Heart right ventricle (tissue), 16 donors: ENCODE data around the gene AUTS2. TPM values are rescaled to one million over a fixed set of nuclear protein-coding genes. Genes with fewer than 3 reads are reported as not detected.

Experiments
- ATAC-seq, 8 donors: fragments of 200-7000 bp; cut with Tn5 transposase; one replicate each; pipeline ENCODE4 v1.9.1; 2020; ENCODE audit warnings: mild to moderate bottlenecking in 8 of 8, moderate library complexity in 8 of 8, moderate number of reproducible peaks in 1 of 8
- DNase-seq, 2 donors: peaks; one replicate each; pipeline ENCODE4 v3.0.0-alpha.2; 2020
- H3K27ac ChIP-seq, 10 donors: fragments of 200-600 bp; sonication (generic) in 2 of 10; one replicate each; pipeline versions ENCODE4 v1.5.0 to v1.8.0; 2020 to 2022; ENCODE audit warnings: mild to moderate bottlenecking in 3 of 10
- H3K27me3 ChIP-seq, 7 donors: fragments of 200-600 bp; one replicate each; pipeline ENCODE4 v1.8.0; 2021 to 2022; ENCODE audit warnings: mild to moderate bottlenecking in 2 of 7
- H3K36me3 ChIP-seq, 9 donors: fragments of 200-600 bp; sonication (generic) in 1 of 9; one replicate each; pipeline versions ENCODE4 v1.5.0 to v1.8.0; 2020 to 2022; ENCODE audit warnings: mild to moderate bottlenecking in 2 of 9
- H3K4me1 ChIP-seq, 9 donors: fragments of 200-600 bp; sonication (generic) in 1 of 9; one replicate each; pipeline versions ENCODE4 v1.5.0 to v1.8.0; 2020 to 2022; ENCODE audit warnings: mild to moderate bottlenecking in 4 of 9
- H3K4me3 ChIP-seq, 10 donors: fragments of 200-600 bp; sonication (generic) in 2 of 10; one replicate each; pipeline versions ENCODE4 v1.5.0 to v1.8.0; 2020 to 2022; ENCODE audit warnings: mild to moderate bottlenecking in 7 of 10, moderate library complexity in 2 of 10
- H3K9me3 ChIP-seq, 11 donors: fragments of 200-600 bp in 10 of 11; sonication (generic) in 2 of 11; one replicate each; pipeline versions ENCODE4 v1.5.0 to v1.8.0; 2013 to 2022; ENCODE audit warnings: mild to moderate bottlenecking in 2 of 11, control low read depth in 1 of 11, moderate library complexity in 1 of 11
- CTCF ChIP-seq, 9 donors: fragments of 200-600 bp; sonication (generic) in 2 of 9; IDR thresholded peaks; one replicate each; pipeline versions ENCODE4 v1.5.0 to v1.8.0; 2021 to 2022; ENCODE audit warnings: antibody characterized with exemption in 9 of 9, mild to moderate bottlenecking in 5 of 9, moderate library complexity in 1 of 9
- WGBS, 2 donors: extraction: QIAGEN DNeasy Blood & Tissue Kit; methylation state at CpG; one replicate each; pipeline ENCODE4 v1.1.7; 2013; ENCODE audit warnings: inconsistent platforms in 1 of 2; 5-methylcytosine and 5-hydroxymethylcytosine counted together
- intact Hi-C, 10 donors: fragments of 100-400 bp; cut with DNase I; formaldehyde crosslinking; loops; one replicate each; pipeline versions ENCODE4 v1.11.1 to v1.14.2; 2022
- polyA plus RNA-seq, 2 donors: library from polyadenylated mRNA; stranded (reverse); fragments of 200-250 nt; gene quantifications; one replicate each; pipeline ENCODE4 v1.2.3, GENCODE V29; 2013
- total RNA-seq, 10 donors: library from RNA; stranded (reverse); fragmentation: NEBNext Ultra II Directional in 3 of 10; extraction: Animal tissue kit (Norgen Biotek cat#: 25700) in 3 of 10; gene quantifications; one replicate each; pipeline versions ENCODE4 v1.2.1 to v1.2.4, GENCODE V29; 2021 to 2023
- donor health status: Arrhythmogenic right ventricular cardiomyopathy.
- donor health status: ischemic (EF 13 %, LVEDD 7.1; RV severe dilation, severe dysfunction).
- donor health status: healthy with polysubstance abuse.
- donor health status: DM: no; HTN: yes; CAD: no.
- donor health status: DM: no; HTN: no; CAD: no.
- donor health status: ischemic (EF 25% LVEDD 6.9; RV normal size, moderate dysfunction).
- donor health status: ischemic (EF 25% LVEDD 5.7; RV mildly dilated, moderate dysfunction).
- donor health status: healthy.
- donor health status: DM: yes; HTN: yes; CAD: no.
- donor health status: Ischemic cardiomyopathy.
- donor health status: ischemic (EF 35%, LVEDD 5.7; RV mildly dilated, moderate dysfunction).
- donor health status: nonischemic (EF 11% LVEDD 7.7; RV severe dilation, severe dysfunction).
- donor health status: DM: yes; HTN: yes; CAD: no.
- donor health status: PGD.
- donor health status: ischemic (EF 29% LVEDD 5.4; RV normal size, mild dysfunction).
- donor health status: nonischemic (EF 23%, LVEDD 6.1; RV moderate dilation, normal function).

Gene AUTS2
- total and polyA plus RNA-seq, 12 donors, result 1.6 to 11.2 (median 7.3) TPM

GRCh38 chr7:69949122-69949521 lies 350.8 kb downstream of the AUTS2 start:
- intact Hi-C loops, result no loop called here
- TF ChIP-seq CTCF (IDR thresholded peaks at IDR 0.05), result no peak
- Histone ChIP-seq H3K27ac (peak overlapping the region in 2 of 10 donors; percentile 23 to 24), H3K27me3 (no peaks in the 10 kb centered on the region), H3K4me1 (peaks cover 3 to 26% (median 17%) of the 10 kb centered on the region in 9 donors), H3K9me3 (no peaks in the 10 kb centered on the region), H3K4me3 (no peak overlapping the region), H3K36me3 (no peaks in the 10 kb centered on the region)
- ATAC-seq, result peak in 6 of 8 donors; percentile 27 to 72 (median 42)
- WGBS, 2 donors, result 52 to 68% methylated on average over 2 of the region's 2 CpGs
- no peak for DNase-seq

DNA sequence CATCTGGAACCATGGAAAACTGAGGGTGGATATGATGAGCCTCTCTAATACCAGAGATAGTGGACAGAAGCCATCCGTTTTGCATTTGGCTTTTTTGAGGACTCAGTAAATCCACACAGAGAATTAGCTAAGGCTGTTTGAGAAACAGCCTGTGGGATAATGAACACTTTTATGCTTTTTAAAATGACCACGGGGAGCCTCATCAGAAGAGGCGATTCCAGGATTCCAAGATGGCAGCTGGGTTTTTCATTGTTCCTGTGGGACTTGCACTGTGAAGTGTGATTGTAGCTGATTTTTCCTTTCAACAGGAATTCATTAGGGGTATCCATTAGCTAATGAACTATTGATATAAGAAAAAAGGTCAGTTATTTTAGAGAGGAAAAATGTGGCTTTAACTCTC lies 353.2 kb downstream of the AUTS2 start:
- H3K4me3 ChIP-seq, result no peak overlapping the region
- H3K36me3 ChIP-seq, result no peaks in the 10 kb centered on the region
- no peak overlapping the region for H3K27ac ChIP-seq
- no peaks in the 10 kb centered on the region for H3K27me3 ChIP-seq
- H3K9me3 ChIP-seq, result no peaks in the 10 kb centered on the region
- peaks cover 3 to 36% (median 22%) of the 10 kb centered on the region in 9 donors for H3K4me1 ChIP-seq
- DNase-seq (no peak), ATAC-seq (no peak)
- TF ChIP-seq CTCF (IDR thresholded peaks at IDR 0.05), result no peak
- WGBS, 2 donors, result 89 to 94% methylated on average over 3 of the region's 3 CpGs
- intact Hi-C loops, result loop anchor here in 1 of 10 donors (10.0 kb wide), 1 partner anchor 63 kb away; no protein-coding TSS in a partner anchor

DNA sequence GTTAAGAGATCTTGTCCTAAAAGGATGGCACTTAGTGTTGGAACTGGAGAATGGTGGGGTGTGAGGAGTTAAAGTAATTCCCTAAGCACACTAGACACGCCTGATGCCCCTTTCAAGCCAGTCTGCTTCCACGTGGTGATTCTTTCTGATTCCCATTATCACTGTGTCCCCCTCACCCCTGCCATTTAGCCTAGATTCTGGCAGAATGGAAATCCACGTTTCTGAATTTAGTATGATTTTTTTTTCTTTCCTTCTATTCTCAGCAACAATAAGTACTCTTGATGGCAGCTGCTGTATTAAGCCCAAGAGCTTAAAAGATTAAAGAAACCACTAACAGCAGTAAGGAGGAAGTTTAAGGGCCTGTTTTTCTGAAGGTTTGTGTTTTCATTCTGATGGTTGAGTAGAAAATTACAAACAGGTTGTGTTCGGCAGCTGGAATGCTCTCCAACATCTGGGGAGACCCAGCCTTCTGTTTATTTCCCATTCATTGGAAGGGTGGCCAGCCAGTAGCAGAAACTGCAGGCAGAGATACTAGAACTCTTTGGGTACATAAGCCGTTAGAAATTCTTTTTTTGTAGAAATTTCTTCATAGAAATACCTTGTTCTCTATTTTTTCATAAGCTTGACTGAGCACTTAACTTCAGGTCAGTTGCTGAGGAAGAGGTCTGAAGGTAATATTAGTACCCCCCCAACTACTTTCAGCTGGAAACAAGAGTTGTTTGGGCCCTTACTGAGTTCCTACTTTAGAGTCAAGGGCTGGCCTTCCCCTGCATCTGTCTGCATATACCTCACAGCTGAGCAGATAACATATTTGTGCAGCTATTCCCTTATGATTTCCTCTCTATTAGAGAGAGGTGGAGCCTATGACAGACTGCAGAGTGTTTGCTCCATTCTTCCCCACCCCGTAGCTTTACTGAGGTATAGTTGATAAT lies 355.1 kb downstream of the AUTS2 start:
- no peaks in the 10 kb centered on the region for H3K36me3 ChIP-seq
- DNase-seq (no peak), ATAC-seq (peak in 1 of 8 donors; percentile 32)
- peaks cover 3 to 47% (median 22%) of the 10 kb centered on the region in 9 donors for H3K4me1 ChIP-seq
- intact Hi-C loops, result loop anchor here in 1 of 10 donors (10.0 kb wide), 1 partner anchor 61 kb away; no protein-coding TSS in a partner anchor
- TF ChIP-seq CTCF (IDR thresholded peaks at IDR 0.05), result no peak
- H3K27ac ChIP-seq, result no peak overlapping the region
- 44 to 48% methylated on average over 6 of the region's 6 CpGs for WGBS, 2 donors
- H3K4me3 ChIP-seq, result no peak overlapping the region
- no peaks in the 10 kb centered on the region for H3K9me3 ChIP-seq
- no peaks in the 10 kb centered on the region for H3K27me3 ChIP-seq

DNA sequence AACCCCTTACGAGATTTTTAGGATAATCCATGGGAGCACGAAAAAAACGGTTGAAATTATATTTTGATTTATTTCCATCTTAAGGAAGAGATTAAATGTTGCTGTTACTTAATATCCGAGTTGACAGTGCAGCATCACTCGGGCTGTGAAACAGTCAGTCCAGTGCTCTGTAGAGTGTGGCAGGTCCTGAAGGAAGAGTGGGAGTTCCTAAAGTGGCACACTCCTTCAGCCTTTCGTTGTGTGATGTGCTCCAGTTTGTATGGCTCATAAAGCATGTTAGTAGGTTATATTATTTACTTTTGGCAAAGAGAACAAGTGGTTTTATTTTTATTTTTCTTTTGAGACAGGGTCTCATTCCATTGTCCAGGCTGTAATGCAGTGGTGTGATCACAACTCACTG lies 358.3 kb downstream of the AUTS2 start:
- no peak for TF ChIP-seq CTCF (IDR thresholded peaks at IDR 0.05)

More for the DNA sequence above, 358.3 kb downstream of the AUTS2 start:
- no peaks in the 10 kb centered on the region for H3K9me3 ChIP-seq
- no peaks in the 10 kb centered on the region for H3K27me3 ChIP-seq
- intact Hi-C loops, result loop anchor here in 1 of 10 donors (10.0 kb wide), 1 partner anchor 58 kb away; no protein-coding TSS in a partner anchor
- no peak for DNase-seq
- no peaks in the 10 kb centered on the region for H3K36me3 ChIP-seq
- no peak for ATAC-seq
- peaks cover 3 to 59% (median 18%) of the 10 kb centered on the region in 9 donors for H3K4me1 ChIP-seq
- no peak overlapping the region for H3K27ac ChIP-seq
- 96 to 98% methylated on average over 6 of the region's 6 CpGs for WGBS, 2 donors
- H3K4me3 ChIP-seq, result no peak overlapping the region
